ENCODE results near the gene GNA15. TPM values are rescaled to one million over a fixed set of nuclear protein-coding genes. Genes with fewer than 3 reads are reported as not detected.

The GNA15 gene
- total RNA-seq, 1 donor from 2014 or later, result 2.9 TPM

- intact Hi-C loops (cut with DNase I), result no loop called here
- ATAC-seq (no peak), DNase-seq (ENCODE audit: missing footprints) (no peak)
Observed at GRCh38 chr19:3211191-3211590, 75.4 kb downstream of the GNA15 start.

GRCh38 chr19:3213159-3213558 lies 77.3 kb downstream of the GNA15 start:
- intact Hi-C loops (cut with DNase I), result no loop called here
- ATAC-seq (no peak), DNase-seq (ENCODE audit: missing footprints) (no peak)

Other genes with a start within 250 kb of the GNA15 start
- 5.1 TPM for gene ZNF57, start 235.1 kb upstream of the GNA15 start, total RNA-seq
- gene ZNF77, start 191.1 kb upstream of the GNA15 start, total RNA-seq, result 2.6 TPM
- 1.1 TPM for gene TLE6, start 158.5 kb upstream of the GNA15 start, total RNA-seq
- gene TLE2, start 106.8 kb upstream of the GNA15 start, total RNA-seq, result 58.6 TPM
- 775 TPM for gene TLE5, start 73.5 kb upstream of the GNA15 start, total RNA-seq
- 64.7 TPM for gene GNA11, start 41.7 kb upstream of the GNA15 start, total RNA-seq
- gene S1PR4, start 42.7 kb downstream of the GNA15 start, total RNA-seq, result 1.2 TPM
- gene NCLN, start 49.9 kb downstream of the GNA15 start, total RNA-seq, result 23.7 TPM
- gene CELF5, start 88.6 kb downstream of the GNA15 start, total RNA-seq, result not detected
- gene NFIC, start 230.6 kb downstream of the GNA15 start, total RNA-seq, result 164 TPM

All from Right ventricle myocardium inferior (tissue), 1 donor.